ENCODE data around the gene ALOXE3.

DNA sequence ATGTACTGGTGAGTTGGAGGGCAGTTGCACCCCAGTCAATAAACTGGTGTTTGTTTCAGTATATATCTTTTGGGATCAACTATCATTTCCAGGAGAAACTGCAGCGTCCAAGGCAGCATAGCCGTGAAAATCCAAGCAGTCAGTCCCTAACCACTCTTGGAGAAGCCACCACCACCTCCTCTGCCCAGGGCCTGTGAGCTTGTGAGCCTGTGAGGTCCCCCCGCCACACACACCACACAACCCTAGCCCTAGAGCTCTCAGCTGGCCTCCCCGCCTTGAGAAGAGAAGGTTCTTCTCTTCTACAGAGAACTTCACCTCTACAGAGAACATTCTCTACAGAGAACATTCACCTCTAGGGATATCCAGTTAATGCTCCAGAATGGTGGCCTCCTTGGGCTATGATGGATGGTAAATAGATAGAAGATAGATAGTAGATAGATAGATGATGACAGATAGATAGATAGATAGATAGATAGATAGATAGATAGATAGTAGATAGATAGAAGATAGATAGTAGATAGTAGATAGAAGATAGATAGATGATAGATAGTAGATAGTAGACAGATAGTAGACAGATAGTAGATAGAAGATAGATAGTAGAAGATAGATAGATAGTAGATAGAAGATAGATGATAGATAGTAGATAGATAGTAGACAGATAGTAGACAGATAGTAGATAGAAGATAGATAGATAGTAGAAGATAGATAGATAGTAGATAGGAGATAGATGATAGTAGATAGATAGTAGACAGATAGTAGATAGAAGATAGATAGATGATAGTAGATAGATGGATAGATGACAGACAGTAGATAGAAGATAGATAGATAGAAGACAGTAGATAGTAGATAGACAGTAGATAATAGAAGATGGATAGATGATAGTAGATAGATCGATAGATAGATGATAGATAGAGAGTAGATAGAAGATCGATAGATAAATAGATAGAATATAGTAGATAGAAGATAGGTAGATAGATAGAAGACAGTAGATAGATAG lies 65.8 kb downstream of the ALOXE3 start:
- TF ChIP-seq, protein P1, sequence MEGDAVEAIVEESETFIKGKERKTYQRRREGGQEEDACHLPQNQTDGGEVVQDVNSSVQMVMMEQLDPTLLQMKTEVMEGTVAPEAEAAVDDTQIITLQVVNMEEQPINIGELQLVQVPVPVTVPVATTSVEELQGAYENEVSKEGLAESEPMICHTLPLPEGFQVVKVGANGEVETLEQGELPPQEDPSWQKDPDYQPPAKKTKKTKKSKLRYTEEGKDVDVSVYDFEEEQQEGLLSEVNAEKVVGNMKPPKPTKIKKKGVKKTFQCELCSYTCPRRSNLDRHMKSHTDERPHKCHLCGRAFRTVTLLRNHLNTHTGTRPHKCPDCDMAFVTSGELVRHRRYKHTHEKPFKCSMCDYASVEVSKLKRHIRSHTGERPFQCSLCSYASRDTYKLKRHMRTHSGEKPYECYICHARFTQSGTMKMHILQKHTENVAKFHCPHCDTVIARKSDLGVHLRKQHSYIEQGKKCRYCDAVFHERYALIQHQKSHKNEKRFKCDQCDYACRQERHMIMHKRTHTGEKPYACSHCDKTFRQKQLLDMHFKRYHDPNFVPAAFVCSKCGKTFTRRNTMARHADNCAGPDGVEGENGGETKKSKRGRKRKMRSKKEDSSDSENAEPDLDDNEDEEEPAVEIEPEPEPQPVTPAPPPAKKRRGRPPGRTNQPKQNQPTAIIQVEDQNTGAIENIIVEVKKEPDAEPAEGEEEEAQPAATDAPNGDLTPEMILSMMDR (IDR thresholded peaks at IDR 0.05; ENCODE audit: borderline replicate concordance, extremely low read depth, low read length, poor library complexity, severe bottlenecking), result no peak
- TF ChIP-seq EZH2 (IDR thresholded peaks at IDR 0.05; ENCODE audit: borderline replicate concordance, low read depth, low read length, severe bottlenecking), result no peak

Measured in DND-41 (cell line).